IMR-90 (cell line): Measurements from ENCODE around the gene ZNF264. TPM values are rescaled to one million over a fixed set of nuclear protein-coding genes. Genes with fewer than 3 reads are reported as not detected.

Experiments
- ATAC-seq: fragments of 200-7000 bp; cut with Tn5 transposase; 2 replicates; pipeline ENCODE4 v1.9.1; 2020; ENCODE audit warnings: low read depth, mild to moderate bottlenecking, moderate library complexity
- BruUV-seq: library from RNA; stranded (reverse); fragments of 400-500 nt; replicated peaks from 2 replicates; lab custom pipeline; 2021; lab: Mats Ljungman, UMichigan
- CTCF ChIA-PET: fragments of 300-600 bp; formaldehyde crosslinking; extraction: SDS; loops from one replicate; lab custom pipeline; 2021; ENCODE audit warnings: antibody characterized with exemption; lab: Yijun Ruan, JAX
- POLR2A ChIA-PET: fragments of 300-600 bp; sonication (Branson Sonifier 250); formaldehyde crosslinking; loops from one replicate; lab custom pipeline; 2022; ENCODE audit warnings: antibody characterized with exemption; ENCODE audit not compliant: unreplicated experiment; lab: Charles Lee
- DNase-seq: peaks from one replicate; pipeline ENCODE4 v3.0.0; 2013
- H2AFZ ChIP-seq: replicated peaks from 2 replicates; pipeline ENCODE3; 2013; ENCODE audit warnings: low read length, mild to moderate bottlenecking; ENCODE audit not compliant: poor library complexity
- H2AK5ac ChIP-seq: 2 replicates; pipeline ENCODE4 v1.6.1; 2013; ENCODE audit warnings: low read depth, low read length, inconsistent platforms
- H2AK9ac ChIP-seq: replicated peaks from 2 replicates; pipeline ENCODE3; 2013; ENCODE audit warnings: mild to moderate bottlenecking, low read depth, low read length, moderate library complexity; ENCODE audit not compliant: poor library complexity
- H2BK120ac ChIP-seq: 2 replicates; pipeline ENCODE4 v1.6.1; 2013; ENCODE audit warnings: low read depth, low read length, inconsistent platforms
- H2BK15ac ChIP-seq: 3 replicates; pipeline ENCODE4 v1.6.1; 2013; ENCODE audit warnings: low read depth, low read length, inconsistent platforms
- H2BK20ac ChIP-seq: 2 replicates; pipeline ENCODE4 v1.6.1; 2013; ENCODE audit warnings: low read depth, mild to moderate bottlenecking, inconsistent platforms, low read length, moderate library complexity
- H2BK5ac ChIP-seq: 2 replicates; pipeline ENCODE4 v1.6.1; 2013; ENCODE audit warnings: mild to moderate bottlenecking, low read depth, low read length, inconsistent platforms; ENCODE audit not compliant: poor library complexity, severe bottlenecking
- H3K14ac ChIP-seq: replicated peaks from 2 replicates; pipeline ENCODE4 v1.6.1; 2013; ENCODE audit warnings: low read depth, low read length, inconsistent platforms
- H3K18ac ChIP-seq: 2 replicates; pipeline ENCODE4 v1.6.1; 2013; ENCODE audit warnings: low read depth, low read length, control low read depth
- H3K23ac ChIP-seq: 2 replicates; pipeline ENCODE4 v1.6.1; 2013; ENCODE audit warnings: low read depth, low read length, inconsistent platforms
- H3K27ac ChIP-seq: 2 replicates; pipeline ENCODE4 v1.5.1; 2013; ENCODE audit warnings: mild to moderate bottlenecking, control low read depth, low read length; ENCODE audit not compliant: insufficient read depth
- H3K27me3 ChIP-seq: 2 replicates; pipeline ENCODE4 v1.6.1; 2013; ENCODE audit warnings: low read length; ENCODE audit not compliant: control insufficient read depth, insufficient read depth
- H3K36me3 ChIP-seq: 2 replicates; pipeline ENCODE4 v1.6.1; 2013; ENCODE audit warnings: low read length, mixed read lengths; ENCODE audit not compliant: control insufficient read depth, insufficient read depth
- H3K4ac ChIP-seq: 2 replicates; pipeline ENCODE4 v1.6.1; 2013; ENCODE audit warnings: low read depth, low read length, inconsistent platforms
- H3K4me1 ChIP-seq: 2 replicates; pipeline ENCODE4 v1.6.1; 2013; ENCODE audit warnings: low read length, mixed read lengths; ENCODE audit not compliant: control insufficient read depth, insufficient read depth
- H3K4me2 ChIP-seq: 2 replicates; pipeline ENCODE4 v1.6.1; 2013; ENCODE audit warnings: low read depth, mild to moderate bottlenecking, control low read depth, low read length, moderate library complexity
- H3K4me3 ChIP-seq: 2 replicates; pipeline ENCODE4 v1.5.1; 2013; ENCODE audit warnings: low read depth, mild to moderate bottlenecking, control low read depth, low read length, moderate library complexity; ENCODE audit not compliant: insufficient read depth
- H3K56ac ChIP-seq: 2 replicates; pipeline ENCODE4 v1.6.1; 2013; ENCODE audit warnings: low read length, inconsistent platforms; ENCODE audit not compliant: insufficient read depth; ENCODE audit errors: extremely low read depth
- H3K79me1 ChIP-seq, 2 experiments: 2 replicates each; pipeline ENCODE4 v1.6.1; 2013; ENCODE audit warnings: low read length in 2 of 2, inconsistent platforms in 1 of 2, low read depth in 1 of 2
- H3K9ac ChIP-seq: 2 replicates; pipeline ENCODE4 v1.6.1; 2013; ENCODE audit warnings: low read depth, low read length, control low read depth
- H3K9me1 ChIP-seq: 2 replicates; pipeline ENCODE4 v1.6.1; 2013; ENCODE audit warnings: low read length, inconsistent platforms; ENCODE audit not compliant: insufficient read depth
- H3K9me3 ChIP-seq: 2 replicates; pipeline ENCODE4 v1.6.1; 2013; ENCODE audit warnings: low read length; ENCODE audit not compliant: control insufficient read depth, insufficient read depth
- H4K20me1 ChIP-seq: 2 replicates; pipeline ENCODE4 v1.6.1; 2013; ENCODE audit warnings: low read length, inconsistent platforms; ENCODE audit not compliant: insufficient read depth
- H4K5ac ChIP-seq: 2 replicates; pipeline ENCODE4 v1.6.1; 2013; ENCODE audit warnings: mild to moderate bottlenecking, low read depth, low read length, control low read depth
- H4K8ac ChIP-seq, 2 experiments: 2 replicates each; pipeline ENCODE4 v1.6.1; 2013; ENCODE audit warnings: low read depth in 2 of 2, low read length in 2 of 2, control low read depth in 1 of 2, inconsistent platforms in 1 of 2
- H4K91ac ChIP-seq: 2 replicates; pipeline ENCODE4 v1.6.1; 2013; ENCODE audit warnings: low read depth, low read length, inconsistent platforms; ENCODE audit not compliant: insufficient read depth
- CTCF ChIP-seq: conservative IDR thresholded peaks from 2 replicates; pipeline ENCODE4 v1.5.1; 2012; ENCODE audit warnings: mild to moderate bottlenecking, low read depth, low read length, improper control_type of control experiment
- MAZ ChIP-seq: IDR thresholded peaks from 2 replicates; pipeline ENCODE4 v1.6.1; 2012; ENCODE audit warnings: low read depth, mild to moderate bottlenecking, low read length, improper control_type of control experiment, moderate library complexity, borderline replicate concordance
- NFE2L2 ChIP-seq: fragments of 150-350 bp; IDR thresholded peaks from 2 replicates; pipeline ENCODE4 v1.6.1; 2016; ENCODE audit warnings: low read depth, mild to moderate bottlenecking, low read length
- RFX5 ChIP-seq: IDR thresholded peaks from 2 replicates; pipeline ENCODE4 v1.8.0; 2012; ENCODE audit warnings: low read depth, mild to moderate bottlenecking, low read length, moderate library complexity
- SMC3 ChIP-seq: fragments of 150-350 bp; IDR thresholded peaks from 2 replicates; pipeline ENCODE4 v1.6.1; 2016; ENCODE audit warnings: low read depth, mild to moderate bottlenecking, antibody characterized with exemption, low read length, moderate library complexity
- USF2 ChIP-seq: fragments of 150-350 bp; IDR thresholded peaks from 2 replicates; pipeline ENCODE4 v1.6.1; 2017; ENCODE audit warnings: mild to moderate bottlenecking, antibody characterized with exemption, low read length, low read depth
- WGBS, 2 experiments: methylation state at CpG; one replicate each; pipeline versions ENCODE4 v1.1.5 to v1.1.7; 2013; ENCODE audit warnings: missing lambda C conversion rate in 2 of 2; ENCODE audit not compliant: insufficient read length in 1 of 2; ENCODE audit errors: extremely low coverage in 2 of 2; 5-methylcytosine and 5-hydroxymethylcytosine counted together
- dilution Hi-C: fragments of 300-500 bp; cut with HindIII; formaldehyde crosslinking; loops from one replicate; pipeline ENCODE4 v1.14.3; 2018; ENCODE audit warnings: low sequenced_read_pairs; ENCODE audit not compliant: unreplicated experiment
- in situ Hi-C: fragments of 300-500 bp; cut with MboI; formaldehyde crosslinking; loops from 3 replicates; pipeline ENCODE4 v1.14.3; 2019; ENCODE audit warnings: low sequenced_read_pairs, inconsistent platforms, mixed read lengths
- intact Hi-C: fragments of 100-400 bp; cut with micrococcal nuclease; formaldehyde crosslinking; loops from 2 replicates; pipeline ENCODE4 v1.10.0; 2022
- polyA plus RNA-seq, 3 experiments: library from polyadenylated mRNA; depleted of rRNA; stranded (reverse); fragments of >200 nt; gene quantifications; 2 replicates each; pipeline ENCODE4 v1.2.3, GENCODE V29; 2012; ENCODE audit warnings: low replicate concordance in 1 of 3
- total RNA-seq: library from RNA; depleted of rRNA; stranded (reverse); fragments of >200 nt; gene quantifications from 2 replicates; pipeline ENCODE4 v1.2.3, GENCODE V29; 2012

Gene ZNF264
- total and polyA plus RNA-seq, 2 of the 4 experiments (the other 2 are of a cell fraction) = 3.5 to 31.9 TPM

GRCh38 chr19:57263244-57263741 lies 72.0 kb downstream of the ZNF264 start:
- no peaks in the 10 kb centered on the region for H3K4me1 ChIP-seq
- H3K27ac ChIP-seq = no peak overlapping the region
- H3K4me2 ChIP-seq = no peak overlapping the region
- no peak overlapping the region for H3K9ac ChIP-seq
- no peak overlapping the region for H3K4me3 ChIP-seq
- no peaks in the 10 kb centered on the region for H3K9me1 ChIP-seq
- no peak overlapping the region for H4K5ac ChIP-seq
- intact Hi-C loops (no loop called here), in situ Hi-C loops (no loop called here), dilution Hi-C loops (no loop called here)
- H3K9me3 ChIP-seq = no peaks in the 10 kb centered on the region
- H2AK5ac ChIP-seq = no peak overlapping the region
- DNase-seq (no peak), ATAC-seq (no peak)
- no peaks in the 10 kb centered on the region for H3K27me3 ChIP-seq
- peaks cover 2% of the 10 kb centered on the region for H3K36me3 ChIP-seq
- H3K18ac ChIP-seq = no peak overlapping the region
- no peak overlapping the region for H3K23ac ChIP-seq
- H2BK5ac ChIP-seq = no peak overlapping the region
- H2AK9ac ChIP-seq = no peak overlapping the region
- WGBS, 2 experiments = no CpG with 5 or more reads among the region's 1 CpG
- H2BK20ac ChIP-seq = no peak overlapping the region
- H3K14ac ChIP-seq = no peak overlapping the region
- peaks cover 13 to 19% of the 10 kb centered on the region in 2 experiments; a peak in 2 of 4 replicates for H3K79me1 ChIP-seq
- CTCF ChIA-PET = no interaction called here
- no peak overlapping the region for H3K4ac ChIP-seq
- no peak overlapping the region for H4K8ac ChIP-seq
- BruUV-seq = no TSS peak
- TF ChIP-seq NFE2L2 = no peak
- no peak for TF ChIP-seq RFX5
- TF ChIP-seq MAZ = no peak
- TF ChIP-seq SMC3 = no peak
- TF ChIP-seq USF2 = no peak
- no peak for TF ChIP-seq CTCF
- H4K20me1 ChIP-seq = no peaks in the 10 kb centered on the region
- POLR2A ChIA-PET = no interaction called here
- no peak overlapping the region for H2AFZ ChIP-seq
- no peak overlapping the region for H4K91ac ChIP-seq
- no peak overlapping the region for H2BK15ac ChIP-seq
- no peak overlapping the region for H2BK120ac ChIP-seq
- H3K56ac ChIP-seq = no peak overlapping the region
